Activated CD4-positive, alpha-beta memory T cell treated with anti-CD3 and anti-CD28 coated beads, Interleukin-2, amount 10 ng/mL, durations not matched to agents 7 days and 5 days (primary cell): ENCODE measurements around the gene SND1. TPM values are rescaled to one million over a fixed set of nuclear protein-coding genes. Genes with fewer than 3 reads are reported as not detected.

Experiments
- CTCF ChIA-PET: fragments of 350-600 bp; sonication (Branson Sonifier 250); formaldehyde crosslinking; loops from one replicate; lab custom pipeline; 2021; ENCODE audit warnings: antibody characterized with exemption, inconsistent platforms; lab: Charles Lee
- POLR2A ChIA-PET: fragments of 350-600 bp; sonication (Branson Sonifier 250); formaldehyde crosslinking; loops from one replicate; lab custom pipeline; 2021; ENCODE audit warnings: antibody characterized with exemption; lab: Charles Lee
- DNase-seq: peaks from one replicate; pipeline ENCODE4 v3.0.0-alpha.2; 2020
- H3K27ac Mint-ChIP-seq: one replicate; pipeline ENCODE4 v1.8.0; 2021; ENCODE audit warnings: mild to moderate bottlenecking, mixed read lengths
- H3K27me3 Mint-ChIP-seq: one replicate; pipeline ENCODE4 v1.8.0; 2021; ENCODE audit warnings: mixed read lengths
- H3K36me3 Mint-ChIP-seq: one replicate; pipeline ENCODE4 v1.8.0; 2021; ENCODE audit warnings: low read depth, mixed read lengths
- H3K4me1 Mint-ChIP-seq: one replicate; pipeline ENCODE4 v1.8.0; 2021; ENCODE audit warnings: mixed read lengths
- H3K4me3 Mint-ChIP-seq: one replicate; pipeline ENCODE4 v1.8.0; 2021; ENCODE audit warnings: mild to moderate bottlenecking, mixed read lengths
- H3K9me3 Mint-ChIP-seq: one replicate; pipeline ENCODE4 v1.8.0; 2021; ENCODE audit warnings: mixed read lengths
- total RNA-seq, 2 experiments: library from RNA; stranded (reverse); gene quantifications; one replicate each; pipeline ENCODE4 v1.2.3, GENCODE V29; 2021

The SND1 gene
- total RNA-seq, 2 experiments from 2014 or later, result 171 to 175 TPM

DNA sequence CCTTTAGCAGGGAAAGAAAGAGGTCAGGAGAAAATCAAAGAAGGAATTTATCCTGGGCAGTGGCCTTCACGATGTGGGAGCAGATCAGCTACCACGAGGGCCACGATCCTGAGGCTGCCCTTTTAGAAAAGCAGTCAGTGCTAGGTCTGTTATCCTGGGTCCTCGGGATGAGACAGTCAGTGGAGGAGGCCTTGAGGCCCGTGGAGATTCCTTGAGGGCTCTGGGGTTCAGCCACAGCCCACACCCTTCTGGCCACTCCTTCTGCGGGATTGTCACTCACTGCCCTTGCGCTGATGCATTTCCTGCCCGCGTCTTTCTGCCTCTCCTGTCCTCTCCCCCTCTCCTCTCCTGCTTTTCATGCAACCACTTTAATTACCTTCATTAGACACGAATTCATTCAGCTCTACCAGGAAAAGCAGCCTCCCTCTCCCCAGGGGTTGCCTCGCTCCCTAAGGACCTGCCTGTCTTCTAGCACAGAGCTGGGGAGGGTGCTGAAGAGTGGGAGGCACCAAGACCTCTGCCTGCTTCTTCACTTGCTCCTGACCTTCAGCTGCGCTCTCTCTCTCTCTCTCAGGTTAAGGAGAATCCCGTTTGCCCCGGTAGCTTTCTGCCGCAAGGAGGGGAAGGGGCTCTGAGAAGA lies 421.8 kb downstream of the SND1 start:
- Mint-ChIP-seq H3K27ac (no peak overlapping the region), H3K36me3 (no peaks in the 10 kb centered on the region), H3K4me3 (no peak overlapping the region), H3K27me3 (no peaks in the 10 kb centered on the region), H3K9me3 (no peaks in the 10 kb centered on the region), H3K4me1 (no peaks in the 10 kb centered on the region)
- ChIA-PET CTCF (no interaction called here), POLR2A (no interaction called here)
- DNase-seq, result no peak

- DNase-seq, result no peak
- no peaks in the 10 kb centered on the region for H3K9me3 Mint-ChIP-seq
- no peaks in the 10 kb centered on the region for H3K4me1 Mint-ChIP-seq
- ChIA-PET CTCF (no interaction called here), POLR2A (no interaction called here)
- no peaks in the 10 kb centered on the region for H3K27me3 Mint-ChIP-seq
- H3K4me3 Mint-ChIP-seq, result no peak overlapping the region
- H3K36me3 Mint-ChIP-seq, result no peaks in the 10 kb centered on the region
- no peak overlapping the region for H3K27ac Mint-ChIP-seq
Measured at GRCh38 chr7:128074336-128074735, 422.3 kb downstream of the SND1 start.

GRCh38 chr7:128074736-128075135 lies 422.7 kb downstream of the SND1 start:
- Mint-ChIP-seq H3K4me1 (no peaks in the 10 kb centered on the region), H3K27ac (no peak overlapping the region), H3K36me3 (no peaks in the 10 kb centered on the region), H3K4me3 (no peak overlapping the region), H3K27me3 (no peaks in the 10 kb centered on the region), H3K9me3 (no peaks in the 10 kb centered on the region)
- no peak for DNase-seq
- ChIA-PET POLR2A (no interaction called here), CTCF (no interaction called here)

DNA sequence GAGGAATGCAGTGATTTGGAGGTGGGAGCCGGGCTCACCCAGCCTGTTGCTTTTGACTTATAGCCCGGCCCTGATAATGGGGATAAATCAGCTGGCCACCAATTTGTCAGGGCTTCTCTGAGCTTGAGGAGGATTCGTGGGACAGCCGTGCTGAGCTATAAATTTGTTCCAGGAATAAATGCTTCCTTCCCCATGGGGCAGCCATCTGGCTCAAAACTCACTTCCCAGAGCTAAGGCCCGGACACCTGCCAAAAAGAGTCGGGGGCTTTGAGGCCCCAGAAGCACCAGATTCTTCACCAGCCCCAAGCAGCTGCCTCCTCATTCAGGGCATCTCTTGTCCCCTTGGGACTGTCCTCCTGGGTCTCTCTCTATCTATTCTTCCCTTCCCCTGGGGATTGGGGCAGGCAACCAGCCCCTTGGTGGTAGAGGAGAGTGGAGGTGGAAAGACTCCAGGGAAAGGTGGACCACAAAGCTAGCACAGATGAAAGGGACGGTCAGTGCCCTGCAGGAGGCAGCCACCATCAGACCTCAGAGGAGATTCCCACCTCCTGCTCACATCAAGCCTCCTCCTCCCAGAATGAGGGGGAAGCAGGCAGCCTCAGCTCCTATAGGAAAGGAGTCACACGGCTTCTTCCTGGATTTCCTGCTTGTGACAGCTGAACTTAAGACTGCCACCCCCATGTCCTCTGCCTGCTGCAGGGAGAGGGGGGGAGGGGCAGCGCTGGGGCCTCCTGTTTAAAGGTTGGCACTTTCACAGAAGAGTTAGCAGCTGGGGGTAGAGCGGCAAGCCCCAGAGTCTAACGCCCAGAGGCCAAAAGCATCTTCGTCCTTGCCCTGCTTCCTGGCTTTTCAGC lies 423.5 kb downstream of the SND1 start:
- DNase-seq, result no peak
- CTCF ChIA-PET, result interaction anchor here (1.0 kb wide), 1 partner anchor 60 kb away, joined by 3 read pairs; no protein-coding TSS in a partner anchor
- POLR2A ChIA-PET, result no interaction called here

DNA sequence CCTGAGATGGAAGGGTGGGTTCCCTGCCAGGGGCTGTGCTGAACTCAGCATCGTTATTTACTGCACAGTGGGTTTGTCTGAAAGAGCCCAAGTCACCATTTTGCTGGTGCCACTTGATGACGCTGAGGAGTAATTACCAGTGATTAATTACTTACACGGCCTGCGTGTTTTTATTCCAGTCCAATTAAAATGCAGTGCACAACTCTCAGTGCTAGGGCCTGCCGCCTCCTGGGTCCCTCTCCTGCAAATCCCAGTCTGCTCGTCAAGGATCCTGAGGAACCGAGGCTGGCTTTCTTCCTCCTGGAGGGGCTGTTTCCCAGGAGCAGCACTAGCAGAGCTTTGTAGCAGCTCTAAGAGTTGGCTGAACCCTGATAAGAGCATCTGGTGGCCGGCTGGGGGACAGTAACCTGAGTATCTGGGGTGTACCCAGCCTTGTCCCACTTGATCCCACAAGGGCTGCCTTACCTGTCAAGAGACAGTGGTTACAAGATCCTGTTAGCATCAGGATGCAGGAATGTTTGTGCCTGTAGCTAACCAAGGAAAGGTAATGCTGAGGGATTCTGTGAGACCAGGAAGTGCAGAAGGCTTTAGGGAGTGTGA lies 424.3 kb downstream of the SND1 start:
- Mint-ChIP-seq H3K36me3 (no peaks in the 10 kb centered on the region), H3K4me1 (no peaks in the 10 kb centered on the region), H3K4me3 (no peak overlapping the region), H3K27ac (no peak overlapping the region), H3K9me3 (no peaks in the 10 kb centered on the region), H3K27me3 (no peaks in the 10 kb centered on the region)
- DNase-seq, result no peak
- ChIA-PET POLR2A (no interaction called here), CTCF (interaction anchor here (1.0 kb wide), 1 partner anchor 60 kb away, joined by 3 read pairs; no protein-coding TSS in a partner anchor)

More for the DNA sequence above, 423.5 kb downstream of the SND1 start:
- Mint-ChIP-seq H3K9me3 (no peaks in the 10 kb centered on the region), H3K27ac (no peak overlapping the region), H3K36me3 (no peaks in the 10 kb centered on the region), H3K4me3 (no peak overlapping the region), H3K4me1 (no peaks in the 10 kb centered on the region), H3K27me3 (no peaks in the 10 kb centered on the region)

DNA sequence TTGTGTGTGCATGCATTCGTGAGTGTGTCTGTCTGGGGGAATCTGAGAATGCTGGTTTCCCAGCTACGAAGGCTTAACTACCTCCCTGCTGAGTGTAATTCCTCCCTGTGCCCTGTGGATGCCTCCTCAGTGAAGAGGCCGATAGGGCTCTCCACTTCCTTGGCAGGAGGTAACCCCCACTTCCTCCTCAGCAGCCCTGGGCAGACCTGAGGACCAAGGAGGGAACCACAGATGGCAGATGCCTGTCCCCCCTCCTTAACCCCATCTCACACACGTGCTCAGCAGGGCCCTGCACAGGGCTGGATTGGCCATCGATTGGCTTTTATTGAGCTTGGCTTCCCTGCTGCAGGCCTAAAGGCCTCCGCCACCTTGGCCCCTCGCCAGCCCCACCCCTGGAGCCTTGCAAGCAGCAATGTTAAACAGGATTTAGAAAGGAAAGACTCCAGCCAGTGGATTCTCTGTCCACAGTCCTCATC lies 424.8 kb downstream of the SND1 start:
- Mint-ChIP-seq H3K4me1 (no peaks in the 10 kb centered on the region), H3K27ac (no peak overlapping the region), H3K4me3 (no peak overlapping the region), H3K9me3 (no peaks in the 10 kb centered on the region), H3K27me3 (no peaks in the 10 kb centered on the region), H3K36me3 (no peaks in the 10 kb centered on the region)
- CTCF ChIA-PET, result no interaction called here
- POLR2A ChIA-PET, result no interaction called here
- DNase-seq, result no peak

DNA sequence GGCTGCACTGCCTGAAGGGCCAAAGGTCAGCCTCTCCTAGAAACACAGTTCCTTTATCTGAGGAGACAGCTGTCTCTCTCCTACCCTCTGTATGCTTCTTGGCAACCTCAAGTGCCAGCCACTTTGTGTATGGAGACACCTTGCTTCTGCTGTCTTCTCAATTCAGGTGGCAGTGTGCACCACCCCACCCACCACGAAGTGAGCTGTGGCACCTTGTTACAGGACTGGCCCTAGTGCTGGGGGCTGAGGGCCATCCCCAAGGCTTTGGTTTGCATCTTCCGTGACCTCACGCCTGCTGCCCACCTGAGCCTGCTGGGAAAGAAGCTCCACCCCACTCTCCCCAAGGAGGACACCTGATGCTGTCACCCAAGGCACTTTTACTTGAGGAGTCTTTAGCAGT lies 426.3 kb downstream of the SND1 start:
- Mint-ChIP-seq H3K9me3 (no peaks in the 10 kb centered on the region), H3K4me3 (no peak overlapping the region), H3K36me3 (no peaks in the 10 kb centered on the region), H3K4me1 (no peaks in the 10 kb centered on the region), H3K27ac (no peak overlapping the region), H3K27me3 (no peaks in the 10 kb centered on the region)
- ChIA-PET CTCF (interaction anchor here (1.3 to 2.1 kb wide), 2 partner anchors 58 to 369 kb away, joined by 3 to 6 read pairs; no protein-coding TSS in a partner anchor), POLR2A (no interaction called here)
- no peak for DNase-seq

DNA sequence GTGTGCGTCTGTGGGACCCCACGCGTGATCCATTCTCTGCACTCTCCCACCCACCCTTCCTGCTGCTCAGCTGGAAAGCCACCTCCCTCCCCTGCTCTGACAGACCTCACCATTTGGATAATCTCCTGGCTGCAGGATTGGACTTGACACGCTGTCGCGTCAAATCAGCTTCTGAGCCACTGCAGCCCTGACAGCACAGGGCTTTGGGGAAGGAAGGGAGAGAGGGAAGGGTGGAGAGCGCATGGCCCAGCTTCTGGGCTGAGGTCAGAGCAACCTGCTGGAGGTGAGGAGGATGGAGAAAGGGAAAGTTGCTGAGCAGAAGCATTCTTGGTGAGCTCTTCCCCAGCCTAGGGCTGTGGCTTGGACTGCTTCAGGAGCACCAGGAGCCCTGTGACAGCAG lies 428.2 kb downstream of the SND1 start:
- H3K27me3 Mint-ChIP-seq, result no peaks in the 10 kb centered on the region
- CTCF ChIA-PET, result no interaction called here
- DNase-seq, result no peak
- H3K36me3 Mint-ChIP-seq, result no peaks in the 10 kb centered on the region
- no peaks in the 10 kb centered on the region for H3K9me3 Mint-ChIP-seq
- H3K4me3 Mint-ChIP-seq, result no peak overlapping the region
- no peaks in the 10 kb centered on the region for H3K4me1 Mint-ChIP-seq
- H3K27ac Mint-ChIP-seq, result no peak overlapping the region
- POLR2A ChIA-PET, result no interaction called here

GRCh38 chr7:128081351-128081750 lies 429.4 kb downstream of the SND1 start:
- POLR2A ChIA-PET, result no interaction called here
- DNase-seq, result no peak
- Mint-ChIP-seq H3K4me3 (no peak overlapping the region), H3K4me1 (no peaks in the 10 kb centered on the region), H3K27ac (no peak overlapping the region), H3K27me3 (no peaks in the 10 kb centered on the region), H3K36me3 (peaks cover 4% of the 10 kb centered on the region), H3K9me3 (no peaks in the 10 kb centered on the region)
- CTCF ChIA-PET, result no interaction called here

- no peak overlapping the region for H3K4me3 Mint-ChIP-seq
- ChIA-PET CTCF (no interaction called here), POLR2A (no interaction called here)
- no peak overlapping the region for H3K27ac Mint-ChIP-seq
- no peaks in the 10 kb centered on the region for H3K4me1 Mint-ChIP-seq
- no peaks in the 10 kb centered on the region for H3K9me3 Mint-ChIP-seq
- H3K27me3 Mint-ChIP-seq, result no peaks in the 10 kb centered on the region
- peaks cover 4% of the 10 kb centered on the region for H3K36me3 Mint-ChIP-seq
- DNase-seq, result no peak
Measured at GRCh38 chr7:128081808-128082207, 429.8 kb downstream of the SND1 start.

GRCh38 chr7:128082431-128082830 lies 430.4 kb downstream of the SND1 start:
- Mint-ChIP-seq H3K27me3 (no peaks in the 10 kb centered on the region), H3K4me1 (no peaks in the 10 kb centered on the region), H3K4me3 (no peak overlapping the region), H3K9me3 (no peaks in the 10 kb centered on the region), H3K27ac (no peak overlapping the region), H3K36me3 (peaks cover 7% of the 10 kb centered on the region)
- CTCF ChIA-PET, result no interaction called here
- no peak for DNase-seq
- POLR2A ChIA-PET, result no interaction called here

- Mint-ChIP-seq H3K27ac (no peak overlapping the region), H3K4me3 (no peak overlapping the region), H3K9me3 (no peaks in the 10 kb centered on the region), H3K27me3 (no peaks in the 10 kb centered on the region), H3K4me1 (no peaks in the 10 kb centered on the region), H3K36me3 (peaks cover 17% of the 10 kb centered on the region)
- ChIA-PET CTCF (no interaction called here), POLR2A (interaction anchor here (1.3 kb wide), 1 partner anchor 19 kb away, joined by 3 read pairs; no protein-coding TSS in a partner anchor)
- DNase-seq, result no peak
Measured at GRCh38 chr7:128084896-128085608, 433.1 kb downstream of the SND1 start.

DNA sequence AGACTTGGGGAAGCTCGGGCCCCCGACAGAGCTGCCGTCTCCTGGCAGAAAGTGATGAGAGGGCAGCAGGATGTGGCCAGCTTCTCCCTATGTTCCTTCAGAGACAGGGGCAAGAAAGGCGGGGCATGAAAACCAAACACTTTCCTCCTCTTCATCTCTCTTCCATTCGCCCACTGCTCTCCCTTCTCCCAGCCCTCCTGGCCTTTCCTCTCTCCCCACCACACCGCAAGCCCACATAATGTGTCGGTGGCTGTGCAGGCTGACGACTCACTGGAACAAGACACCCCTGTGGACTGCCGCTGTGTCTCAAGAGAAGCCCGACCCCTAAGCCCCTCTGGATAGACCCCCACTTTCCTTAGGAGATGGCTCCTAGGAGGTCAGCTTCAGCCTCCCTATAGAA lies 438.5 kb downstream of the SND1 start:
- ChIA-PET CTCF (no interaction called here), POLR2A (interaction anchor here (1.4 kb wide), 1 partner anchor 12 kb away, joined by 4 read pairs; no protein-coding TSS in a partner anchor)
- H3K9me3 Mint-ChIP-seq, result no peaks in the 10 kb centered on the region
- H3K36me3 Mint-ChIP-seq, result peaks cover 39% of the 10 kb centered on the region
- no peak for DNase-seq
- no peaks in the 10 kb centered on the region for H3K27me3 Mint-ChIP-seq
- H3K27ac Mint-ChIP-seq, result no peak overlapping the region
- H3K4me3 Mint-ChIP-seq, result no peak overlapping the region
- peaks cover 2% of the 10 kb centered on the region for H3K4me1 Mint-ChIP-seq
